ENCODE results near the gene STRA6.

- no peak for TF ChIP-seq CTCF (IDR thresholded peaks at IDR 0.05)
- no peak for TF ChIP-seq POLR2AphosphoS5 (IDR thresholded peaks at IDR 0.05)
Measured at GRCh38 chr15:74135041-74135565, 67.5 kb downstream of the STRA6 start.

Measured in prostate gland (tissue), 2 donors.